DMS53 (cell line): ENCODE data around the gene AKAIN1.

Experiments used
- DNase-seq: peaks from one replicate; lab custom pipeline; 2025; lab: John Stamatoyannopoulos, UW

AKAIN1 gene

GRCh38 chr18:5093902-5094301 lies 103.2 kb downstream of the AKAIN1 start:
- no peak for DNase-seq
